NCI-H128 (cell line): Measurements from ENCODE around the gene TCP11L2.
A peak's percentile ranks its signal among the peaks of the same experiment; 100 is the strongest.

ENCODE experiments used
- DNase-seq: peaks from one replicate; lab custom pipeline; 2025; ENCODE audit not compliant: unreplicated experiment; lab: John Stamatoyannopoulos, UW

The TCP11L2 gene

DNA sequence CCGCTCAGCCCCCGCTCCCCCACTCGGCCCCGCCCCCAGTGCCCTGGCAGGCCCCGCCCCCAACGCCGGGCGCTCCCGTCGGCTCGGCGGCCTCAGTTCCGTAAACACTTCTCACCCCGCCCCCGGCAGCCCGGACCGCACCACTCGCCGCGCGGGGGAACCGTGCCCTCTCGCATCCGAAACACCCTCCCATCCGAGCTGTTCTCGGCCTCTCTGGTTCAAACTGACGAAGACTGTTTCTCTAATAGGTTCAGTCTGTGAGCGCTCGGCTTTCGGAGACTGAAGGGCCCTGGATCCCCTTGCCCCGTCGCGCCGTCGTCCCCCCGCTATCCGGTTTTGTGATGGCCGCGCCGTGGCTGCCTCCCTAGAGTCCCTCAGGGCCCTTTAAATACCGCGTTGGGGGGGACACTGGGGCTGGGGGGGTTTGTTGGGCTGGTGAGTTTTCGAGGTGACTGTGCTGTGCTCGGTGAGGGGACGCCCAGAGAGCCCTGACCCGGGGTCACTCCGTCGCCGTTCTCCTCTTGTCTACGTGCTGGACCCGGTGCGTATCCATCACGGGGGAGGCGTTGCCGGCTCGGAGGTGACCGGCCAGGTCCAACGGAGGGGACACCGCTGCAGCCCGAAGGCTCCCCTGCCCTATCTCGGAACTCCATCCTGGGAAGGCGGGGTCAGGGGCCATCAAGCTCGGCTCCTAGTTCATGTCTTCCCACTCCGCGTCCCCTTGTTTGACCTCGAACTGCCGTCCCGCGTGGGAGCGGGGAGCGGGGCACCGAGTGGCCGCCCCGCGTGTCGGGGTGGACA lies at the start of gene TCP11L2:
Gene TCP11L2, plus strand, starts transcription at position 333 of the 801 bp plus-strand sequence. CDS start 8,343 bp downstream, outside the sequence.
- DNase-seq, result peak; percentile 82

DNA sequence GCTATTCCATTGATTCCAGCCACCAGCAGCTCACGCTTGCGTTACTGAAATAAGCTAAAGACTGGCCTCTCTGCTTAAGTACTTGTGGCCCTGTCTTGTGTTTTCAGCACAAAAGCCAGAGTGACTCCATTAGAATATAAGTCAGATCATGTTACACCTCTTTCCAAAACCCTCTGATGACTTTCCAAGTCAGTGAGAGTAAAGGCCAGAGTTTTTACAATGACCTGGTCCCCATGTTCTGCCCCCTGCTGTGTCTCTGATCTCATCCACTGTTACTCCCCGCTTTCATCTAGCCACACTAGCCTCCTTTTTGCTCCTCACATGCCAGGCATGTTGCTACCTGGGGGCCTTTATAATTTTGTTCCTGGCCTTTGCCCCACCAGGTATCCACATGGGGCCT lies 47.8 kb upstream of the TCP11L2 start:
- DNase-seq, result no peak

DNA sequence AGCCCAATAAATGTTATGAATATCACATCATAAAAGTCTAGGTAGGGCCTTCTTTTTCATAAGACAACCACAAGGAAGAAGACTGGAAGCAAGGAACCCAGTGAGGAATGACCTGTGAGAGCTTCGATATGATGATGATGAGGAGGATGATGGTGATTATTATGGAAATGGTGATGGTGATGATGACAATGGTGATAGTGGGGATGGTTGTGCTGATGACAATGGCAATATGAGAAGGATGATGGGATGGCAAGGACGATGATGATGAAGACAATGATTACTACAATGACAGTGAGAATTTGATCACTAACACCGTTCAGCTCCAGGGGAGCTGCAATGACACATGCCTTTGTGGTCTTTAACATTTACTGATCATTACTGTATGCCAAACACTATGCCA lies 47.0 kb upstream of the TCP11L2 start:
- no peak for DNase-seq

DNA sequence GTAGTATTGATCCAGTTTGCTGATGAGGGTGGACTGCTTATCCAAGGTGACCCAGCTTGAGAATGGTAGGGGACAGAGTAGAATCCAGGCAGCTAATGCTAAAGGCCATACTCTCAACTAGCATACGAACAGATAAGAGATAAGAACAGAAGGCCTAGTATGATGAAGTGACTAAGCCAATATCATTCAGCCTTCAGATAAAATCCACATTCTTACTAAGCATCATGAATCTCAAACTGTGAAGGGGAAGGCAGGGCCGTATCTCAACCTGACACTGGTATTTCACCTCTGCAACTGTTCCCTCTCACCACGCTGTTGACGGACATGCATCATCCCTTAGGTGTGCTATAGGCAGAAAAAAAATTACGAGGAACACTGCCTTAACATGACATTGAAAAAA lies 46.6 kb upstream of the TCP11L2 start:
- no peak for DNase-seq

DNA sequence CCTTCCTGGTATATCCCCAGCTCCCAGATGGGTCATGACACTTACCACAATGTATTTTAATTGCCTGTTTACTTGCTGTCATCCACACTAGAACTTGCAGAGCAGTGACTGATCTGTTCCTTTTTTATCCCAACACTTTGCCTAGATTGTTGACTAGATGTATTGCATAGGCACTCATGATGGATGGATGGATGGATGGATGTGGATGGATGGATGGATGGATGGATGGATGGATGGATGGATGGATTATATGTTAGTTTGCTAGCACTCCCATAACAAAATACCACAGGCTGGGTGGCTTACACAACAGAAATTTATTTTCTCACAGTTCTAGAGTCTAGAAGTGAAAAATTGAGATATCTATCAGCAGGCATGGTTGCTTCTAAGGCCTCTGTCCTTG lies 46.0 kb upstream of the TCP11L2 start:
- no peak for DNase-seq

DNA sequence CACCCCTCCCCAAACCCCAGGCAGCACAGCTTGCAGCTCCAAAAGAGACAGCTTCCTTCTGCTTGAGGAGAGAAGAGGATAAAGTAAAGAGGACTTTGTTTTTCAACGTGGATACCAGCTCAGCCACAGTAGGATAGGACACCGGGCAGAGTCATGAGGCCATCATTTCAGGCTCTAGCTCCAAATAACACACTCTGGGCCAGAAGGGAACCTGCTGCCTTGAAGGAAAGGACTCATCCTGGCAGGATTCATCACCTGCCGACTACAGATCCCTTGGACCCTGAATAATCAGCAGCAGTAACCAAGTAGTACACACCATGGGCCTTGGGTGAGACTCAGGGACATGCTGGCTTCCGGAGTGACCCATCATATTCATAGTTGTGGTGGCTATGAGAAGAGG lies 44.3 kb upstream of the TCP11L2 start:
- DNase-seq, result no peak

DNA sequence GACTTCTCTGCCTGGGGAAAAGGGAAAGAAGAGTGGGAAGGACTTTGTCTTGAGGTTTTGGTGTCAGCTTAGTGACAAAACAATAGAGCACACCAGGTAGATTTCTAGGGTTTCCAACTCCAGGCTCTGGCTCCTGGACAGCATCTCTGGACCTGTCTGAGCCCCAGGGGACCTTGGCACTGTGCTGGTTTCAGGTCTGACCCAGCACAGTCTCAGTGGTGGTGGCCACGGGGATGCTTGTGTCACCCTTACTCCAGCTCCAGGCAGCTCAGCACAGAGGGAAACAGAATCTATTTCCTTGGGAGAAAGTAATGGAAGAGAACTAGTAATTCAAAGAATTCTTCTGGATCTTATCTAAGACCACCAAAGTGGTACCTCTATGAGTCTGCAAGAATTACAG lies 43.6 kb upstream of the TCP11L2 start:
- no peak for DNase-seq

DNA sequence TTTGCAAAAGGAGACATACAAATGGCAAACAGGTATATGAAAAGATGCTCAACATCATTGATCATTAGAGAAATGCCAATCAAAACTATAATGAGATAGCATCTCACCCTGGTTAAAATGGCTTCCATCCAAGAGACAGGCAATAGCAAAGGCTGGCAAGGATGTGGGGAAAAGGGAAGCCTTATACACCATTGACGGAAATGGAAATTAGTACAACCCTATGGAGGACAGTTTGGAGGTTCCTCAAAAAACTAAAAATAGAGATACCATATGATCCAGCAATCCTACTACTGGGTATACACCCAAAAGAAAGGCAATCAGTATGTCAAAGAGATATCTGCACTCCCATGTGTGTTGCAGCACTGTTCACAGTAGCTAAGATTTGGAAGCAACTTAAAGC lies 37.4 kb upstream of the TCP11L2 start:
- DNase-seq, result no peak

DNA sequence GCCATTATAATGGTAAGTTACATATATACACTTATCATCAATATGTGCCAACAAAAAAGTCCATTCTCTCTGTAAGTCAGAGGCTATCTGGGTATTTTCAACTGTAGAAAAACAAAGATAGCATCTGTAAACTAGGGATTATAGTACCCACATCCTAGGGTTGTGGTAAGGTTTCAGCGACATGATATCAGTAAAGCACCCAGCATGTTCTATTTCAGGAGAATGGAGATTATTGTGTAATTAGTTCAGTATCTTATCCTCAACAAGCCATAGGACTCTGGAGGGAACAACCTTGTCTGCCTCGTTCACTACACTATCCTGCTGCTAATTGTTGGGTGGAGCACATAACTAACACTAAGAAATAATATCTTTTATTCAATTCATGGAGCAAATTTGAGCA lies 35.0 kb upstream of the TCP11L2 start:
- no peak for DNase-seq

DNA sequence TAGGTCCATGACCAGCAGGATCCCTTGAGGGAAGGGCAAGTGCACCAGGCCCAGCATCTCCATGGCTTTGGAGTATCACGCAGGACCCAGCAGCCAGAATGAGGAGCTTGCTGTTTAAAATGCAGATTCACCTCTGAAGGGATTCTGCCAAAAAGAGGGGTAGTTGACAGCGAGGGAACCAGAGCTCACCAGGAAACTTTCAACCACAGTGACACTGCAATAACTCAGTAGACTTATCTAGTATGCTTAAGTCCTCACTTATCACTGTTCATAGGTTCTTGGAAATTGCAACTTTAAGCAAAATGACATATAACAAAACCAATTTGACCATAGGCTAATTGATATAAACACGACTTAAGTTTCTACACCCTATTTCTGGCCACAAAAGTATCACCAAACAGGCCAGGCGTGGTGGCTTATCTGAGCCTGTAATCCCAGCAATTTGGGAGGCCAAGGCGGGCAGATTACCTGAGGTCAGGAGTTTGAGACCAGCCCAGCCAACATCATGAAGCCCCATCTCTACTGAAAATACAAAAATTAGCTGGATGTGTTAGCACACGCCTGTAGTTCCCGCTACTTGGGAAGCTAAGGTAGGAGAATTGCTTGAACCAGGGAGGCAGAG lies 33.3 kb upstream of the TCP11L2 start:
- DNase-seq, result no peak

DNA sequence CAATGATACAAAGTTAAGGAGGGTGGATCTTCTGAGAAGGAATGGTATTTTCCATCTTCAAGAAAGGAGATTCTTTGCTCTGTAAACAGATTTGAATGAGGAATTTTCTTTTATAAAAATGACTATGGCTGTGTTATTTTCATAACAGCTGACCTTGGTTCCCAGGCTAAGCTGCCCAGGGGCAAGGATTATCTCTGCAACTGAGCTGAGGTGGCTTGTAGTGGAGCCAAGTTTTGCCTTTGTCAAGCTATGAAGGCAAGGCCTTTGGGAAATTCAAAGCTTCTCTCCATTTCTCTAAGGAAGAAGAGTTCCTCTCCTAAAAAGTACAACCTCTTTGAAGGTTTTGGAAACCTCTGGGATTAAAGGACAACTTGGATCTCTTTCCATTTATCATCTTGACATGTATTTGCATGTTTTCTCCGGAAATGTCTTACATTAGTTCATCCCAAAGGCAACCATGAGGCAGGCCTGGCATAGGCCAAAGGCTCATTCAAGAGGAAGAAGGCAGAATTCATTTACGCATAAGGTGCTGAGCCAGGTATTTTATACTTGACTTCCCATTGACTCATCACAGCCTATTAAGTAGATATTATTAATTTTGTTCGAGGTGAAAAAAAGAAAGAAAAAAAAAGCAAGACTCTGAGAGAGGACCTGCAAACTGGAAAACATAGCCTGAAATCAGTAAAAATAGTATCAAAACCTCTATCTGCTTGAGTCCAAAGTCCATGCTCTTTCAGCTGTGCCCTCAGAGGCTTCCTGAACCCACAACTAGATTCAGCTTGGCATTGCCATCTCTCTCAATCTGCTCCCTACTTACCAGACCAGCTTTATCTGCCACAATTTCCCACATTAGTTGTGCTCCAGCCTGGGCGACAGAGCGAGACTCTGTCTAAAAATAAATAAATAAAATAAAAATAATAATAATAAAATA lies 30.7 kb upstream of the TCP11L2 start:
- DNase-seq, result no peak

DNA sequence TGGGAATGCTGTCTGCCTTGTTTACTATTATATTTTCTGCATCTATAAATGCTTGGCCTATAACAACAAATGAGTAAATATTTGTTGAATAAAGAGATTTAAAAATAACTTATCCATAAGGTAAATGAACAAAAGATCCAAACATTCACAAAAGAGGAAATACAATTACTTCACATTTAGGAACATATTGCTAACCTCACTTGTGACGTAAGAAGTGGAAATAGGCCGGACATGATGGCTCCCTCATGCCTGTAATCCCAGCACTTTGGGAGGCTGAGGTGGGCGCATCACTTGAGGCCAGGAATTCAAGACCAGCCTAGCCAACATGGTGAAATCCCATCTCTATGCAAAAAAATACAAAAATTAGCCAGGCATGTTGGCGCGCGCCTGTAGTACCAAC lies 29.0 kb upstream of the TCP11L2 start:
- no peak for DNase-seq

DNA sequence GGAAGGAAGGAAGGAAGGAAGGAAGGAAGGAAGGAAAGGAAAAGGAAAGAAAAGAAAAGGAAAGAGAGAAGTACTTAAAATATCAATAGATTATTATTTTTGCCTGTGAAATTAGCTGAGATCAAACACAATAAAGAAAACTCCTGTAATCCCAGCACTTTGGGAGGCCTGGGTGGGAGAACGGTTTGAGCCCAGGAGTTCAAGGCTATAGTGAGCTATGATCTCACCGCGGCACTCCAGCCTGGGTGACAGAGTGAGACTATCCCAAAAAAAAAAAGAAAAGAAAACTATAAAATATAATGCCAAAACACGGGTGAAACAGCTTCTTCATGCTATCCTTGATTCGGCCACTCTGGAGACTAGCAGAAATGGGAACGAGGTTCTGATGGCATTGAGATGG lies 28.5 kb upstream of the TCP11L2 start:
- DNase-seq, result no peak

DNA sequence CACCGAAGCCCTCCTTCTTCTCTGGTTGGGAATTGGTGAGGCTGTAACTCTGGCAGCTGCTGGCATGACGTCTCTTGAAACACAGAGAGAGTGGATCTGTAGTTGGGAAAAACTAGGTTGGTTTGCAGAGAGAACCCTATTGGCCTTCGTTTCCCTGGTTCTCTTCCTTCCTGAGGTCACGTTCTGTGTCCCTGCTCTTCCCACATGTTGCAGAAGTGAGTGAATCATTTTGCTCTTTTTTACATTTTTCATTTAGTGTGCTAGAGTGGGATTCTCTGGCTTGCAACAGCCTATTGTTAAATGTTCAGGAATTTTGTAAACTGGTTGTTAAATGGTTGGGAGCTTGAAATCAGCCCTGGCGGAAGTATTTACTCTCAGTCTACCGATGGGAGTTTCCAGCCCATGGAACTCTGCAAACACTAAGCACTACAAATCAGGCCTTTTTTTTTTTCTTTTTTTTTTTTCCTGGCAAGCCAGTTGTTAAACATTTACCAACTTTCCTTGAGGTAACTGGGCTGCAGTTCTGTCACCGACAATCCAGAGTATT lies 27.9 kb upstream of the TCP11L2 start:
- no peak for DNase-seq

DNA sequence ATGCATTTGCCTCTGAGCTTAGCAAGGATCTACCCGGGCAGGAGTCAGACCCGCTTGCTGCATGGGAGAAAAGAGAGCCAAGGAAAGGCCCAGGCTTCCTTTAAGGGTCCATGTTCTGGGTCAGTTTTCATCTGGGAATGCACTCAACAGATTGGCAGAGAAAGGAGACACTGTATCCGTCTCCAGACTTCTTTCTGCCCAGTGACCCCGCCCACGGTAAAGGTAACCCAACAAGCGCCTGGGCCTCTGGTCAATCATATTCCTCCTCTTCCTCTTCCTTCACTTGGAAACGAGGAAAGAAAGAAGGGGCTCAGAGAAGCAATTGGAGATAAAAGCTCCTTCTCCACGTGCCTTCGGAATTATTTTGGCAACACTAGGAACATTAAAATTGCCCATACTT lies 27.1 kb upstream of the TCP11L2 start:
- no peak for DNase-seq

DNA sequence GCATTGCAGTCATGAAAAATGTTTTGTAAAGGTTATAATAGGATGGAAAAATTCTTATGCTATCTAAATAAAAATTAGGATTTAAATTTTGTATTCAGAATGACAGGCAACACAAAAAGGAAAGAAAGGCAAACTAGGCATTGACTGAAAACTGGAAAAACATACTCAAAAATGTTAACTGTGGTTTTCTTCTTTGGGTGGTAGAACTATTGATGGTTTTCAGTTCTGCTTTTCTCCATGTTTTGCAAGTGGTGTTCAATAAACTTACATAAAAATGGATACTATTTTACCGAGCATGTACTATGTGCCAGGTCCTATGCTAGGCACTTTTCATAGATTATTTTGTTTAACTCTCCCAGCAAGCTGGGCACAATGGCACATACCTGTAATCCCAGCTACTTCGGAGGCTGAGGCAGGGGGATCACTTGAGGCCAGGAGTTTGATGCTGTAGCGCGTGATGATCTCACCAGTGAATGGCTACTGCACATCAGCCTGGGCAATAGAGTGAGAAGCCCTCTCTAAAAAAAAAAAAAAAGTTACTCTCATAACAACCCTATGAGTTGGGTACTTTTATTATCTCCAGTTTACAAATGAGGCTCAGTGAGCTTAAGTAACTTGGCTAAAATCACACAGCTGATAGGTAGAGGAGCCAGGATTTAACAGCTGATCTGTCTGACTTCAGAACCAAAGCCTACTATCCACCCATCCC lies 26.3 kb upstream of the TCP11L2 start:
- no peak for DNase-seq

DNA sequence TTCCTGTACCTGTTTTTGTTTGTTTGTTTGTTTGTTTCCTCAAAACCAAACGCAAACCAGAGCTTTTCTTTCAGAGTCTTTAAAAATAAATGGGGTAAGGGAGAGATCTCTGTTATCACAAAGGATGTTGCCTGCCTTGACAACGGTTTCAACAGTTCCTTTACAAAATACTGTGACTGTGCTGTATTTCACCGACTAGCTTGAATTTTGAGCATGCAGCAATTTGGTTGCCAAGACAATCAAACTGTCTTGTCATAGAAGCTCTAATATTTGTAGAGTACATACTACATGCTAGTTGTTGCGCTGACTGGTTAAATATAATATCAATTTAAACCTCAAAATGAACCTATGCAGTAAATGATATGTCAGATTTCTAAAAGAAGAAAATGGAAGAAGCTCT lies 22.4 kb upstream of the TCP11L2 start:
- DNase-seq, result no peak

DNA sequence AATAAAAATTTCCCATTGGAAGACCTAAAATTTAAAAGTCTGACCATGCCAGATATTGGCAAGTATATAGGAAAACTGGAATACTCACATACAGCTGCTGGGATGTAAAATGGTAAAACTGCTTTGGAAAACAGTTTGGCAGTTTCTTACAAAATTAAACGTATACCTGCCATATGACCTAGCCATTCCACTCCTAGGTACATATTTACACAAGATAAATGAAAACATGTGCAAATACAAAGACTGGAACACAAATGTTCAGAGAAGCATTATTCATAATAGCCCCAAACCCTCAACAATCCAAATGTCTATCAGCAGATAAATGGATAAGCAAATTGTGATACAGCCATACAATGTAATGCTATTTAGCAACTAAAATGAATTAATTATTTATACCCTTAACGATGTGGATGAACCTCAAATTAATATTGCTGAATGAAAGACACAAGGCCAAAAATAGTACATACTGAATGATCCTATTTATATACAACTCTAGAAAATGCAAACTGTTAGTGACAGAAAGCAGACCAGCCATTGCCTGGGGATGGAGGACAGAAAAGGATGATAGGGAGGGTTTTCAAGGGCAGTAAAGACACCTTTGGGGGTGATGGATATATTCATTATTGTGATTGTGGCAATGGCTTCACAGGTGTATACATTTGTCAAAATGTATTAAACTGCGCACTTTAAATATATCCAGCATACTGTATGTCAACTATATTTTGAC lies 21.3 kb upstream of the TCP11L2 start:
- no peak for DNase-seq

DNA sequence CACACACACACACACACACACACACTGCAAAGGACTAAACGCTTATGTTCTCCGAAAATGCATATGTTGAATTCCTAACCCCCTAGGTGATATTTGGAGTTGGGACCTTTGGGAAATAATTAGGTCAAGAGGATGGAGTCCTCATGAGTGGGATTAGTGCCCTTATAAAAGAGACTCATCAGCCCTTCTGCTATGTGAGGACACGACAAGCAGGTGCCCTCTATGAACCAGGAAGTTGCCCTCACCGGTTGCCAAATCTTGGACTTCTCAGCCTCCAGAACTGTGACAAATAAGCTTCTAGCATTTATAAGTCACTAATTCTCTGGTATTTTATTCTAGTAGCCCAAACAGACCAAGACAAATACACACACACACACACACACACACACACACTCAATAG lies 20.7 kb upstream of the TCP11L2 start:
- DNase-seq, result no peak

DNA sequence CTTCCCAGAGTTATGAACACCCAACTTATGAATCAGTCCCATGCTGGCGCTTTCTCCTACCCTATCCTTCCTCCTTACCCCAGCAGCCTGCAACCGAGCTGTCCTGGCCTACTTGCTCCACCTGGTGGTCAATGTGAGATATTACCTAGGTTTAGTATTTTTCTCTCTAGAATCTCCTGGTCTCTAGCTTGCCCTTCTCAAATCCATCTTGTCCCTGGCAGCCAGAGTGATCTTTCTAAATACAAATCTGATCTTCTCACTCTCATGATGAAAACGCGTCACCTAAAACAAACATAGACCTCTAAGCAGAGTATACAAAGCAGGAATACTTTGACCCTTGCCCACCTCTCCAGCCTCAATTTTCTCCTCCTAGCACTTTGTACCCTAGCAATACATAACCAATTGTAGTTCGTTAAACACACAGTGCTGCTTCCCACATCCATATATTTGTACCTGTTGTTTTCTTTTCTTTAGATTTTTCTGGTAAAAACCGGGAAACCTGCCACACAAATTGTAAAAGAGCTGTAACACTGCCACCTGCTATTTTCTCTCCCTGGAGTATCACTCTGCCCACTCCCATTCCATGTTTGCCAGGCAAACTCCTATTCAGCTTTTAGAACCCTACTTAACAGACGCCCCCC lies 20.0 kb upstream of the TCP11L2 start:
- DNase-seq, result no peak
